Fibroblast of pulmonary artery (primary cell): ENCODE data around the gene TMED9.

ENCODE experiments used
- DNase-seq: peaks from one replicate; pipeline ENCODE4 v3.0.0-alpha.2; 2010; ENCODE audit warnings: low read depth
- H3K4me3 ChIP-seq: replicated peaks from 2 replicates; pipeline ENCODE4 v1.5.1; 2011; ENCODE audit warnings: low read depth, mild to moderate bottlenecking, control low read depth, low read length, moderate library complexity
- CTCF ChIP-seq: IDR thresholded peaks from 2 replicates; pipeline ENCODE4 v1.5.1; 2011; ENCODE audit warnings: mild to moderate bottlenecking, control low read depth, low read length, inconsistent platforms; ENCODE audit errors: missing control alignments

Gene TMED9

DNA sequence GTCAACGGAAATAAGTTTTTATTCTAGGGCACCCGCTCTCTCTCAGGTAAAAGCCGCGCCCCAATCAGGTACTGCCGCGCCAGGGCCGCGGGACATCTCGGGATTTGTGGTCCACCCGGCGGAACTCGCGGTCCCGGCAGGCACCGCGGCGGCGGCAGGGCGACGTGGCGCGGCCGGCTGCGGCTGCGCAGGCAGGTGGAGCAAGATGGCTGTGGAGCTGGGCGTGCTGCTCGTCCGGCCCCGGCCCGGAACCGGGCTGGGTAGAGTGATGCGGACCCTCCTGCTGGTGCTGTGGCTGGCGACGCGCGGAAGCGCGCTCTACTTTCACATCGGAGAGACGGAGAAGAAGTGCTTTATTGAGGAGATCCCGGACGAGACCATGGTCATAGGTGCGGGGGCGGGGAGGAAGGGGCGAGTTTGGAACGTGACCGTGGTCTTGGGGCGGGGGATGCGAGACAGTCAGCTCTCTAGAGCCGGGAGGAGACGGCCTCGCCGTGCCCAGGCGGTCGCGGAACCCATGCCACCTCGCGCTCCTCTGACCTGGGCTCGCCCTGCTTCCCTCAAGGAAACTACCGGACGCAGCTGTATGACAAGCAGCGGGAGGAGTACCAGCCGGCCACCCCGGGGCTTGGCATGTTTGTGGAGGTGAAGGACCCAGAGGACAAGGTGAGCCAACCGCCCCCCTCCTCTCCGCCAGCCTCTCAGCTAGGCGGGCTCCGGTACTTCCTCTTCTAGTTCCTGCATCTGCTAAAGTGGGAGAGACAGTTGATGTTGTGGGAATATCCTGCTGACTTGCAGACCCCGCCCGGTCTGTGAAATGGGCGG lies at the start of gene TMED9:
TSS of gene TMED9 (plus strand) at position 194 of the 825 bp plus-strand sequence. CDS start at position 206, 12 bp downstream.
- peak; percentile 81 for DNase-seq
- H3K4me3 ChIP-seq = peak within 1 kb of the TSS; percentile 96
- TF ChIP-seq CTCF = no peak

- no peak for TF ChIP-seq CTCF
- no peak overlapping the region for H3K4me3 ChIP-seq
- no peak for DNase-seq
Observed at GRCh38 chr5:177542816-177543465, 49.1 kb upstream of the TMED9 start.

DNA sequence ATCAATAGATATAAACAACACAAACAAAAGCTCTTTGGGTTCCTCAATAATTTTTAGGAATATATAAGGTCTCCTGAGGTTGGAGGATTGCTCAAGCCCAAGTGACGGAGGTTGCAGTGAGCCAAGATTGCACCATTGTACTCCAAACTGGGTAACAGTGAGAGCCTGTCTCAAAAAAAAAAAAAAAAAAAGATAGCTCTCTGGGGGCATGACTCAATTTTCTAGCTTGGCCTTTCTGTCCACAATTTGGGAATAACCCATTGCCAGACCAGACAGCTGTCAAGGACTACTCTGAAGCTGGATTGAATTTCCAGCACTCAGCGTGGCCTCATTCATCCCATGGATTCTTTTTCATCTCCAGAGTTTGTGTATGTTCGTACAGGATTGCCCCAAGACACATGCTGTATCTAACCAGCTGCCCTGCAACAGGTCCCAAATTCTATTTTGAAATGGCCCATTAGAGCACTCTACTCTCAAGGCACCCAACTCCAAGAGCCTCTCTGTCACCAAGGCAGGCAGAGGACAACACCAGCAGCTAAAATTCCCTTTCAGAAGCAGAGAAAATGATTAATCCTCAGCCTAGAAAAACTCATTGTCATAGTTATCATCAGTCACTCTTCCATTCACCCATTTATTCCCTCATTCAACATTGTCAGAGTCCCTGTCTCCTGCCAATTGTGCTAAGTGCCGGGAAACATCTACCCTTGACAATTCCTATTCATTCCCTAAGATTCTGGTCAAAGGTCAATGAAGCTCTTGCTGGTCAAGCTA lies 46.3 kb upstream of the TMED9 start:
- TF ChIP-seq CTCF = no peak
- DNase-seq = peak; percentile 96
- peak overlapping the region; percentile 6 for H3K4me3 ChIP-seq

DNA sequence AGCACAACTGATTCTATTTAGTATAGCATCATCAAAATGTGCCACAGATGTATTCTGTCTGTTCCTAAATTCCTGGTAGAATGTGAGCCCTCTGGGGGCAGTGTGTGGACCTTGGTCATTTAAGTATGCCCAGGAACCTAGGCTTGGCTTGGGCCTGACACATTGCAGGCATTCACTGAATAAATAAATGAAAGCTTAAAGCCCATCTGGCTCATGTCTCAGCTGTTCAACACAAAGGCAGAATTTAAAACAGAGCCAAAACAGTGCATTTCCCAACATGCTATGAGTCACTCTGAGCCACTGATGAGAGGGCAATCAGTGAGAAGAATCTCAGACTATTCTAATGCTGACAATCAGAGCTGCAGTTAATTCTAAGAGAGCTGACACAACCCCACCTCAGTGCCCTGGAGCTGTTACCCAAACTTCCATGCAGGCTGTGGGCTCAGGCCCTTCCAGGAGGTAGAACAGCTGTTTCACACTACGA lies 45.7 kb upstream of the TMED9 start:
- DNase-seq = peak; percentile 99
- TF ChIP-seq CTCF = no peak
- no peak overlapping the region for H3K4me3 ChIP-seq

- TF ChIP-seq CTCF = no peak
- no peak for DNase-seq
- H3K4me3 ChIP-seq = no peak overlapping the region
Observed at GRCh38 chr5:177547736-177548135, 44.3 kb upstream of the TMED9 start.

GRCh38 chr5:177548495-177548894 lies 43.5 kb upstream of the TMED9 start:
- H3K4me3 ChIP-seq = no peak overlapping the region
- DNase-seq = no peak
- TF ChIP-seq CTCF = no peak
